SH-SY5Y (cell line): ENCODE data around the gene JAK3.

Experiments
- GATA2 ChIP-seq: IDR thresholded peaks from 2 replicates; pipeline ENCODE4 v1.6.1; 2011; ENCODE audit warnings: mild to moderate bottlenecking, low read depth, low read length
- GATA3 ChIP-seq: IDR thresholded peaks from 2 replicates; pipeline ENCODE4 v1.6.1; 2011; ENCODE audit warnings: low read depth, mild to moderate bottlenecking, low read length, moderate library complexity

The JAK3 gene

DNA sequence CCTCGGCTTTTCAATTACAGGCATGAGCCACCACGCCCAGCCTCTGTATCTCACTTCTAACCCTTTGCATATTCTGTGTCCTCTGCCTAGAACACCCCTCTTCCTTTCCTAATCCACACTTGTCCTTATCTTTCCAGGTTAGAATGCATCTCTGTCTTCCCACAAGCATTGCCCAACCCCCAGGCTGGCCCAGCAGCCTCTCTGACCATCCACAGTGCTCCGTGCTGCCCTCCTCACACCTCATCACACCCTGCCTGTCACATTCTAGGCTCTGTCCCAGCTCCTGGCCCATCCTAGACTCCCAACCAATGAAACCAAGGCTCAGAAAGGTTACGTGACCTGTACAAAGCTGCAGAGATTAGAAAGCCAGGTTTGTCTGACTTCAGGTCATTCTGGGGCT is 11.3 kb downstream of the JAK3 start:
- TF ChIP-seq GATA2 (no peak), GATA3 (no peak)

GRCh38 chr19:17835182-17836006 is 12.4 kb downstream of the JAK3 start:
- no peak for TF ChIP-seq GATA3
- no peak for TF ChIP-seq GATA2

- TF ChIP-seq GATA2 (no peak), GATA3 (no peak)
Observed at GRCh38 chr19:17834350-17835181, 13.2 kb downstream of the JAK3 start.

- TF ChIP-seq GATA2 (no peak), GATA3 (no peak)
Observed at GRCh38 chr19:17832443-17833208, 15.2 kb downstream of the JAK3 start.

DNA sequence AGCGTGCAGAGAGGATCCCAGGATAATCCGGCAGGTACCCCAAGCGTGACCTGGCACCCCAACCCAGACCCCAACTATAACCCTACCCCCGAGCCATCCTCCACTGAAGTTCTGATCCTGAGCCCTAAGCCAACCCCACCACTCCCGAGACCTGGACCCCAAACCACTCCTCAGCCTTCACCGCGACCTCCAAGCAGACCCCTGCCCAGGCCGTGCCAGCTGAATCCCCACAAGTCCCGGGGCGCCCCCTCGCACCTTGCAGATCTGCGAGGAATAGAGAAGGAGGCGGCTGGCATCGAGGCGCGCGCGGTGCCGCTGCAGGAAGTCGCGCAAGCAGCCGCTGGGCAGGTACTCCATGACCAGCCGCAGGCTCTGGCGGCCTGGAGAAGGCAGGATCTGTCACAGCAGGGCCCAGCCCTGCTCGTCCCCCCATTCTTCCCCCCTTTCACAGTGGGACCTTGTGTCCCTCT is 16.3 kb downstream of the JAK3 start:
- no peak for TF ChIP-seq GATA2
- no peak for TF ChIP-seq GATA3

DNA sequence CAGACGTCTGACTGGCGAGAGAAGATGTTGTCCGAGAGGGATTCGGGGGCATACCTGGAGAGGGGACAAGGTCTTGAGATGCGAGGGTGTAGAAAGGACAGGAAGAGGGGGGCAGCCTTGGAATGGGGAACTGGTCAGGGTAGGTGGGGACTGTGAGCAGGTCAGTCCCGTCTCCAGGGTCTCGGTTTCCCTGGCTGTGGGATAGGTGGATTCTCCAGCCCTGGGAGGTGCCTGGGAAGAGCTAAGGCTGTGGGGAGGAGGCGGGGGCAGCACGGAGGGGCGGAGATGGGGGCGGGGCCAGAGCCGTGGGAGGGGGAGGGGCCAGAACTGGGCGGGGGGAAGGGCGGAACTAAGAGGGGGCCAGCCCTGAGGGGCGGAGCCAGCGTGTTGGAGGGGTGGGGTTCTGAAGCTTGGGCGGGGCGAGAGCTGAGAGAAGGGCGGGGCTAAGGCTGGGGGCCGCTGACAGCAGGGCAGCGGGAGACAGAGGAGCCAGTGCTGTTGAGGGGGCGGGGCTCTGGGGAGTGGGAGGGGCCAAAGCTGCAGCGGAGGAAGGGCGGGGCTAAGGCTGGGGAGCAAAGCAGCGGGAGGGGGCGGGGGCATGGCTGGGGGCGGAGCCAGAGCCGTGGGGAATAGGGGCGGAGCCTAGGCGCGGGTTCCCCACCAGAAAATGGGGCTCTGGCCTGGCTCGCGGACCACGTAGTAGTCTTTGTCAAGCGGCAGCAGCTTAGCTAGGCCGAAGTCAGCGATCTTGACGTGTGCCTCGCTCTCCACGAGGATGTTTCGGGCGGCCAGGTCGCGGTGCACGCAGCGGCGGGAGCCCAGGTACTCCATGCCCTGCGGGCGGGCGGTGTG is 17.0 kb downstream of the JAK3 start:
- TF ChIP-seq GATA3 (no peak), GATA2 (no peak)

DNA sequence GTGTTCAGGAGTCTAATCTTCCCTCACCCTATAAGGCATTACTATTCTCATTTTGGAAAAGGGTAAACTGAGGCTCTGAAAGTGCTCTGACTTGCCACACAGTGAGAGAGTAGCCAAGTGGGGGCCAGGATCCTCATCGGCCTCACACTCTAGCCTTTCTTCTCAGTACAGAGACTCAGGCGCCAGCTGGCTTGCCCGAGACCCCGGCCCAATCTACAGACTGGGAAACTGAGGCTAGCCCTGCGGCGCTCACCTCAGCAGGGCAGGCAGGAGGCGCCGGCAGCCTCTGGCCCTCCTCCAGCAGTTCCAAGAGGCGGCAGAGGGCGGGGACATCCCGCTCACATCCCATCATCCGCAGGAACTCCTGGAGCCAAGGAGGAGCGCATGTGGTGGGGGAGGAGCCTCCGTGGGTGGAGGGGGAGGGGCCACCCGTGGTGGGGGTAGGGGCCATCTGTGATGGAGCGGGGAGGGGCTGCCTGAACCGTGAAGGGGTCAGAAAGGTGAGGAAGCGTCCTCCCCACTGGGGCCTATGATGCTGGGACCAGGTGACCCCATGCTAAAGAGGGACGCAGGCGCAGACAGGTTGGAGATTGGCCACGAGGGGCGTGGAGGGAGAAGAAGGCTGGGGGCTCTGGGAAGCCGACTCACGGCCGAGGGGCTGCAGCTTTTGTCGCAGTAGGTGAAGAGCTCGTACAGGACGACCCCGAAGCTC is 17.8 kb downstream of the JAK3 start:
- TF ChIP-seq GATA2 (no peak), GATA3 (no peak)

GRCh38 chr19:17826508-17827056 is 21.2 kb downstream of the JAK3 start:
- no peak for TF ChIP-seq GATA2
- no peak for TF ChIP-seq GATA3

GRCh38 chr19:17824339-17824738 is 23.4 kb downstream of the JAK3 start:
- TF ChIP-seq GATA3 (no peak), GATA2 (no peak)

DNA sequence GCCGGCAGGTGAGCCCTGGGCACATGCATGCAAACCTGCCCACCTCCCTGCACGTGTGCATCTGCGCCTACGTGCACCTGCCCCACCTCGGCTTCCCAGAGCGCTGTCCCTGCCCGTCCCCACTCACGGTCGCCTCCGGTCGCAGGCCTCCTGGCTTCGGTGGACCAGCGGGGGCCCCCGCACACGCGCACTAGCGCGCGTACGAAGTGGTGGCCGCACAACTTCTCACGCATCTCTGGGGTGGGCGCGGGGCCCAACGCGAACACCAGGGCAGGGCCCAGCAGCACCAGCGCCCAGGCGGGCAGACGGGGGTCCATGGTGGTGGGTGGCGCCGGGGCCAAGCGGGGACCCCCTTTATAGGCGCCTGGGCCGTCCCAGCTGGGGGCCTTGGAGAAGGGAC is 26.6 kb downstream of the JAK3 start, which contains the start of gene INSL3:
TSS of gene INSL3 (minus strand) at position 330 of the 400 bp plus-strand sequence. CDS start at position 317, 13 bp downstream.
- TF ChIP-seq GATA3 (no peak), GATA2 (no peak)

- TF ChIP-seq GATA3 = no peak
- TF ChIP-seq GATA2 = no peak
Observed at GRCh38 chr19:17817668-17818363, 30.0 kb downstream of the JAK3 start.

GRCh38 chr19:17812099-17812498 is 35.7 kb downstream of the JAK3 start:
- TF ChIP-seq GATA2 = no peak
- no peak for TF ChIP-seq GATA3
